Neural cell (in vitro differentiated cells): ENCODE data around the gene AGBL4. TPM values are rescaled to one million over a fixed set of nuclear protein-coding genes. Genes with fewer than 3 reads are reported as not detected.

Source experiments
- H2AFZ ChIP-seq: fragments of 200-600, 300-800 bp; sonication (generic), shearing (Covaris generic); 2 replicates; pipeline ENCODE4 v1.6.0; 2014; ENCODE audit warnings: low read depth, mild to moderate bottlenecking, antibody characterized with exemption, low read length, moderate library complexity
- H3F3A ChIP-seq: fragments of 200-600 bp; shearing (Covaris generic); 2 replicates; pipeline ENCODE4 v1.6.1; 2016; ENCODE audit warnings: mild to moderate bottlenecking, moderate library complexity, mixed read lengths, antibody characterized with exemption, low read length; ENCODE audit not compliant: insufficient read depth, poor library complexity, severe bottlenecking
- H3K27ac ChIP-seq: fragments of 200-600, 300-800 bp; sonication (generic), shearing (Covaris generic); 2 replicates; pipeline ENCODE4 v1.5.1; 2014; ENCODE audit warnings: mild to moderate bottlenecking, low read length, moderate library complexity
- H3K27me3 ChIP-seq: fragments of 300-800, 200-600 bp; sonication (generic), shearing (Covaris generic); 2 replicates; pipeline ENCODE4 v1.6.0; 2014; ENCODE audit warnings: mild to moderate bottlenecking, low read depth, low read length, moderate library complexity; ENCODE audit not compliant: insufficient read depth
- H3K36me3 ChIP-seq: fragments of 300-800, 200-600 bp; sonication (generic), shearing (Covaris generic); 2 replicates; pipeline ENCODE4 v1.5.1; 2014; ENCODE audit warnings: mild to moderate bottlenecking, antibody characterized with exemption, low read length, moderate library complexity; ENCODE audit not compliant: insufficient read depth
- H3K4me2 ChIP-seq: fragments of 300-800, 200-600 bp; sonication (generic), shearing (Covaris generic); 2 replicates; pipeline ENCODE4 v1.6.0; 2014; ENCODE audit warnings: mild to moderate bottlenecking, low read length
- H3K4me3 ChIP-seq: fragments of 300-800, 200-600 bp; sonication (generic), shearing (Covaris generic); 2 replicates; pipeline ENCODE4 v1.5.1; 2014; ENCODE audit warnings: mild to moderate bottlenecking, low read length, moderate library complexity
- H3K79me2 ChIP-seq: fragments of 200-600 bp; shearing (Covaris generic); replicated peaks from 2 replicates; pipeline ENCODE4 v1.6.0; 2014; ENCODE audit warnings: mild to moderate bottlenecking, low read length, moderate library complexity; ENCODE audit not compliant: insufficient read depth
- H3K9ac ChIP-seq: fragments of 300-800, 200-600 bp; sonication (generic), shearing (Covaris generic); 2 replicates; pipeline ENCODE4 v1.6.1; 2016; ENCODE audit warnings: mild to moderate bottlenecking, low read length, mixed read lengths
- H3K9me2 ChIP-seq: fragments of 200-600 bp; shearing (Covaris generic); 2 replicates; pipeline ENCODE4 v1.6.1; 2016; ENCODE audit warnings: mild to moderate bottlenecking, low read length, mixed read lengths; ENCODE audit not compliant: insufficient read depth
- H3K9me3 ChIP-seq: fragments of 200-600, 300-800 bp; sonication (generic), shearing (Covaris generic); 2 replicates; pipeline ENCODE4 v1.6.1; 2016; ENCODE audit warnings: mild to moderate bottlenecking, mixed run types, low read length, moderate library complexity, mixed read lengths
- H4K20me1 ChIP-seq: fragments of 200-600 bp; shearing (Covaris generic); 2 replicates; pipeline ENCODE4 v1.6.1; 2016; ENCODE audit warnings: mild to moderate bottlenecking, mixed run types; ENCODE audit not compliant: insufficient read depth
- CTCF ChIP-seq: fragments of 450-650 bp; IDR thresholded peaks from 2 replicates; pipeline ENCODE4 v1.5.1; 2014; ENCODE audit warnings: antibody characterized with exemption, mild to moderate bottlenecking, moderate library complexity; ENCODE audit not compliant: poor library complexity, severe bottlenecking
- EP300 ChIP-seq: fragments of 450-650 bp; conservative IDR thresholded peaks from 2 replicates; pipeline ENCODE4 v1.6.1; 2014; ENCODE audit warnings: antibody characterized with exemption, mild to moderate bottlenecking, moderate library complexity; ENCODE audit not compliant: poor library complexity, severe bottlenecking
- EZH2 ChIP-seq: fragments of 200-600, 300-800 bp; shearing (Covaris generic), sonication (generic); IDR thresholded peaks from 2 replicates; pipeline ENCODE4 v1.6.1; 2014; ENCODE audit warnings: antibody characterized with exemption, low read length, borderline replicate concordance, mild to moderate bottlenecking; ENCODE audit not compliant: insufficient read depth, poor library complexity, severe bottlenecking
- MXI1 ChIP-seq: fragments of 450-650 bp; conservative IDR thresholded peaks from 2 replicates; pipeline ENCODE4 v1.6.1; 2014; ENCODE audit warnings: antibody characterized with exemption, mild to moderate bottlenecking; ENCODE audit not compliant: poor library complexity, severe bottlenecking
- POLR2AphosphoS5 ChIP-seq: IDR thresholded peaks from 2 replicates; pipeline ENCODE4 v1.6.1; 2012
- RAD21 ChIP-seq: fragments of 450-650 bp; conservative IDR thresholded peaks from 2 replicates; pipeline ENCODE4 v1.6.1; 2014; ENCODE audit warnings: antibody characterized with exemption, mild to moderate bottlenecking, moderate library complexity
- REST ChIP-seq: IDR thresholded peaks from 2 replicates; pipeline ENCODE4 v1.6.1; 2012; ENCODE audit warnings: borderline replicate concordance
- SMC3 ChIP-seq: fragments of 450-650 bp; conservative IDR thresholded peaks from 2 replicates; pipeline ENCODE4 v1.6.1; 2014; ENCODE audit warnings: antibody characterized with exemption, mild to moderate bottlenecking, moderate library complexity; ENCODE audit not compliant: poor library complexity
- TAF1 ChIP-seq: IDR thresholded peaks from 2 replicates; pipeline ENCODE4 v1.6.1; 2012; ENCODE audit warnings: low read depth
- polyA plus RNA-seq: library from polyadenylated mRNA; depleted of rRNA; stranded (reverse); fragments of >200 nt; gene quantifications from 2 replicates; pipeline ENCODE4 v1.2.3, GENCODE V29; 2014

Gene AGBL4
- polyA plus RNA-seq, 1 donor from 2014 or later, result 1.3 TPM

GRCh38 chr1:48870596-48870995 lies 1153.2 kb downstream of the AGBL4 start:
- Histone ChIP-seq H3K27me3 (no peaks in the 10 kb centered on the region), H3K9ac (no peak overlapping the region), H3K9me3 (no peaks in the 10 kb centered on the region), H3K36me3 (no peaks in the 10 kb centered on the region), H3K9me2 (no peaks in the 10 kb centered on the region), H3K4me2 (no peak overlapping the region), H3K4me3 (no peak overlapping the region), H4K20me1 (no peaks in the 10 kb centered on the region), H3K27ac (no peak overlapping the region), H3F3A (no peaks in the 10 kb centered on the region), H3K79me2 (no peaks in the 10 kb centered on the region), H2AFZ (no peak overlapping the region)
- TF ChIP-seq RAD21 (peak; percentile 62), EP300 (no peak), CTCF (peak; percentile 72), SMC3 (peak; percentile 68)

GRCh38 chr1:48869116-48869893 lies 1154.4 kb downstream of the AGBL4 start:
- Histone ChIP-seq H3K9me3 (no peaks in the 10 kb centered on the region), H4K20me1 (no peaks in the 10 kb centered on the region), H3F3A (no peaks in the 10 kb centered on the region), H3K4me2 (no peak overlapping the region), H3K4me3 (no peak overlapping the region), H3K36me3 (no peaks in the 10 kb centered on the region), H3K9ac (no peak overlapping the region), H3K79me2 (no peaks in the 10 kb centered on the region), H3K27me3 (no peaks in the 10 kb centered on the region), H2AFZ (no peak overlapping the region), H3K9me2 (no peaks in the 10 kb centered on the region), H3K27ac (no peak overlapping the region)
- TF ChIP-seq EP300 (no peak), POLR2AphosphoS5 (no peak), REST (no peak), TAF1 (no peak), RAD21 (no peak), SMC3 (no peak), CTCF (no peak), EZH2 (no peak), MXI1 (no peak)
